ENCODE measurements around the gene NT5DC1.

Gene NT5DC1

GRCh38 chr6:116100419-116101301, at the start of gene NT5DC1:
Gene NT5DC1 (plus strand): TSS chr6:116100853. CDS start chr6:116100931, 78 bp downstream.
- DNase-seq (ENCODE audit: low read depth): peak; percentile 79

GRCh38 chr6:116051244-116051643, 49.4 kb upstream of the NT5DC1 start:
- DNase-seq (ENCODE audit: low read depth): no peak

GRCh38 chr6:116055513-116055912, 45.1 kb upstream of the NT5DC1 start:
- no peak for DNase-seq (ENCODE audit: low read depth)

GRCh38 chr6:116057766-116058165, 42.9 kb upstream of the NT5DC1 start:
- no peak for DNase-seq (ENCODE audit: low read depth)

- no peak for DNase-seq (ENCODE audit: low read depth)
Measured at GRCh38 chr6:116059713-116060571, 40.7 kb upstream of the NT5DC1 start.

- no peak for DNase-seq (ENCODE audit: low read depth)
Measured at GRCh38 chr6:116060572-116061283, 39.9 kb upstream of the NT5DC1 start, which contains the start of gene FRK. Gene FRK (minus strand): TSS chr6:116060891. CDS start chr6:116060311, 580 bp downstream.

- no peak for DNase-seq (ENCODE audit: low read depth)
Measured at GRCh38 chr6:116062496-116062895, 38.2 kb upstream of the NT5DC1 start.

GRCh38 chr6:116064666-116065065, 36.0 kb upstream of the NT5DC1 start:
- no peak for DNase-seq (ENCODE audit: low read depth)

- DNase-seq (ENCODE audit: low read depth): no peak
Measured at GRCh38 chr6:116066789-116067188, 33.9 kb upstream of the NT5DC1 start.

GRCh38 chr6:116070101-116070500, 30.6 kb upstream of the NT5DC1 start:
- DNase-seq (ENCODE audit: low read depth): no peak

GRCh38 chr6:116070616-116071389, 29.9 kb upstream of the NT5DC1 start:
- no peak for DNase-seq (ENCODE audit: low read depth)

- no peak for DNase-seq (ENCODE audit: low read depth)
Measured at GRCh38 chr6:116072368-116072767, 28.3 kb upstream of the NT5DC1 start.

GRCh38 chr6:116073765-116074440, 26.8 kb upstream of the NT5DC1 start:
- DNase-seq (ENCODE audit: low read depth): no peak

- no peak for DNase-seq (ENCODE audit: low read depth)
Measured at GRCh38 chr6:116074732-116075390, 25.8 kb upstream of the NT5DC1 start.

GRCh38 chr6:116078522-116078921, 22.1 kb upstream of the NT5DC1 start:
- DNase-seq (ENCODE audit: low read depth): no peak

- no peak for DNase-seq (ENCODE audit: low read depth)
Measured at GRCh38 chr6:116078945-116079344, 21.7 kb upstream of the NT5DC1 start.

GRCh38 chr6:116083052-116083451, 17.6 kb upstream of the NT5DC1 start:
- DNase-seq (ENCODE audit: low read depth): no peak

- DNase-seq (ENCODE audit: low read depth): no peak
Measured at GRCh38 chr6:116084284-116084683, 16.4 kb upstream of the NT5DC1 start.

GRCh38 chr6:116087437-116088027, 13.1 kb upstream of the NT5DC1 start:
- no peak for DNase-seq (ENCODE audit: low read depth)

GRCh38 chr6:116088946-116089345, 11.7 kb upstream of the NT5DC1 start:
- no peak for DNase-seq (ENCODE audit: low read depth)

Data from activated T-helper 1 cell treated with Interleukin-2 at 50 U/mL for 16 hours (primary cell).